HCEC 1CT (cell line): ENCODE data around the gene SGCD.

Source experiments
- DNase-seq: peaks from one replicate; pipeline ENCODE4 v3.0.0-alpha.2; 2017

SGCD gene

DNA sequence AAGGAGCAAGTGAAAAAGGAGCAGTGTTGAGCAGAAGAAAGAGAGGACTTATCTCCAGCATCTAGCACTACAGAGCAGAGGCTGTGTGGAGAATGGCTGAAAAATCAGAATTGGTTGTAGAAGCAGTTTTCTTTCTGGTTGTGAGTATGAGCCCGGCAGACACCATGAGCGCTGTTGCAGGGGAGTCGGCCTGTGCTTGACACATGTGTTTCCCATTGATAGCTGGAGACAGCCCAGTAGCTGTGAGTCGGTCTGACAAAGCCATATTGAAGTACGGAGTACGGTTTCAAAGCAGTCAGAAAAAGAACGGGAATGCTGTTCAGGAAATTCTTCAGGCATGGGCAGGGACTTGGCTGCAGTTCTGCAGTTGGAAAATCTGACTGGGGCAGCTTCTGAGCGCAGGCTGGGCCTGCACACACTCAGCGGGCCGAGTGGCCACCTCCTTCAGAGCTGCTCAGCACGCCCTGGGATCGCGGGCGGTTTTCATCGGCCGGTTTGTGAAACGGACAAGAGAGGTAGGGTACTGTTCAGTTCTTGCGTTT, at the start of gene SGCD:
TSS of gene SGCD (plus strand) at position 447 of the 542 bp plus-strand sequence.
- peak; percentile 85 for DNase-seq

DNA sequence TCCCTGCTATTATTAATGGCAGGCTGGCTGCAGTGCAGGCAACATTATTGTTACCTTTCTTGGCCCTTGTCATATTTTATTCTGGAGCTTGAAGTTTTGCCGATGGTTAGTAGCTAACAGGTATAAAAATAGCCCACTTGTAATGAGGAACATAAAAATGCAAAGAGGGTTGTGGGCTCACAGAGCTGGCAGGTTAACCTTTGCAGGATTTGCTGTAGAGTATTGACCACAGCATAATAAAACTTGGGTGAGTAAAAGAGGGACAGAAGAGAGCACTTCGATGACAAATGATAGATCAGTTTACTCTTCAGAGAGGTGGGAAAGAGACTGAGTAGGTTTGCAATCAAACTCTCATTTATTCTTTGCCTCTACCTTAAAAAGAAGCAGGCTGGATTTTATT, 49.7 kb upstream of the SGCD start:
- DNase-seq: no peak

DNA sequence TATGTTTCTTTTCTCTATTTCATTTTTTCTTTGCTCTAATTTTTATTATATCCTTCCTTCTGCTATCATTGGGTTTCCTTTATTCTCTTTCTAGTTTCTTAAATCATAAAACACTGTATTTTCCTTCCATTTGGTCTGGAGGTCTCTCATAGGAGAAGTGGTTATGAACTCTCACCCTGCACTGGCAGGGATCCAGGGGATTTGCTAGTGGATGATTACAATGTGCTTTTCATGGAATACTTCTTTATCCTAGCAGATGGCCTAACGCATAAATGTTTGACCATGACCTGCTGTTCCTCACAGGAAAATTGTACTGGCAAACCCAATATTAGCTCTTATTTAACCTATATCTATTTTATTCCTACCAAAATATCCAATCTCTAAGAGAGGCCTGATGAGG, 31.5 kb upstream of the SGCD start:
- no peak for DNase-seq

DNA sequence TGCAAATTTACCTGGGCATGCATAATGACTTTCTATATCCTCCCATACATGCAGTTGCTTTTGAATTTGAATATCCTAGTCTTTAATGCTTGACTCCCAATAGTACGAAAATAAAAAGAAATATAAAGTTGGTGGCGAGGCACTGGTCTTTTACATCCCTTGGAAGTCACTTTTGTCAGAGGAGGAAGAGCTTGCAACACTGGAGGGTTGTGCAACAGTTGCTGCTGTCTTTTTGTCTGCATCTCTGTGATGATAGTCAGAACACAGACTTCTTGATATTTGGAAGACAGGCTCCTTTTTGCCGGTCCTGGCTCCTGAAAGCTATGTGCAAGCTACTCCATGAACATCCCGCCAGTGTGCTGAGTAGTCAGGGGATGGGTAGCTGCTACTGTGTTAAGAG, 16.8 kb upstream of the SGCD start:
- no peak for DNase-seq

DNA sequence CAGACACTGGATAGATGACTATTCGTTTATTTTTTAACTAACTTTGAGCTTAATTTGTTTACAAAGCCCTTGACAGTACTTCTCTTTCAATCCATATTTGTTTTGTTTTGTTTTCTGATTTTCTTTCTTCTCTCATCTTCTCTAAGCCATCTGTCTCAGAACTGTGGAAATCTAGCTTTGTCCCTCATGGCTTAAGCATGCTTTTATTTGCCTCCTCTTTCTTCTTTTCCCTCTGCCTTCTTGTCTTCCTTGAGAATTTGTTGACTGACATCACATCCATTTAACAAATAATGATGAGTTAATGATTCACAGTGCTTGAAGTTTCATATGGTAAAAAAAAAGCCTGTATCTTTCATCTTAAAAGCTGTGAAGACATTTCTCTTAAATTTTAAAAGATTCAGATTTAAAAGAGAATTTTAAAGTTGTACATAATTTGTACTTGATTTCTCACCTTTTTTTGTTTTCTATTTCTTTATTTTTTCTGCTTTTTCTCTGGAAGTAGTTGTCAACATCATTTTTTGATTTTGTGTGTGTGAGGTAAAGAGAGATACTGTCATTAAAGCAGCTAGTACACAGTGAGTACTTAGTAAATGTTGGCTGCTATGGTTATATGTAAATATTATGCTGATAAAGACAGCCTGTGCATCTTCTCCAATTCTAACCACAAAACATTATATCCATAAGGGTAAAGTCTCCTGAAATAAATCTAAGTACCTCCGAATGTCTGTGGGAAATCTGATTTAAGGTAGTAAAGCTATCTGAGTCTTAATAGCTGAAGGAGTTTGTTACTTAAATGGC, 13.9 kb upstream of the SGCD start:
- no peak for DNase-seq

DNA sequence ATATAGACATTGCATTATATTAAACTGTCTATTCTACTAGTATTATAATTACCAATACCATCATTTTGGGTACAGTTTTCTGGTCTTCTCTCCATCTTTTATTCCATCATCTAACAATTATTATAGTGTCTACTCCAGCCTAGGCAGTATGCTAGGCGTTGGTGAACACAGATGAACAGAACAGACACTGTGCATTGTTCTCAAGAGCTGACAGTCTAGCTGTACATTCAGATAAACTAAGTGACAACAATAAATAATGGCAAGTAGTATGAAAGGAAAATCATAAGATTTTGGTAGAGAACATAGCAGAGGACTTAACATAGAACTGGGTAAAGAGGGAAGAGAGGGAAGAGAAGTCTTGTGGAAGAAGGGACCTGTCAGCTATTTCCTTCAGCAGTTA, 12.5 kb upstream of the SGCD start:
- DNase-seq: no peak

DNA sequence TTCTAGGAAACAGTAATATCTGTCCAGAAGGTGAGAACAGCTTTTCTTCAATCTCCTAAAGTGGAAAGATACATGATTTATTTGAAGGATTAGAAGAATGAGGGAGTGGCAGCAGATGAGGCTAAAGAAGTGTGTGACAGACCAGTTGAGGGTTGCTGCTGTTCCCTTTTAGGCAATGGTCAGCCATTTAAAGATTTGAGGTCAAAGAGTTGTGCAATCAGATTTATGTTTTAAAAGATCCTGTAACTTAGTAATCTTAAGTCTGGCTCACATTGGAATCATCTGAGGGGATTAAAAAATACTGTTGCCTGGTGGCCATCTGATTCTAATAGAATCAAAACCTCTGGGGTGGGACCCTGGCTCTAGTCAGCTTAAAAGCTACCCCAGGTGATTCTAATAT, 4.3 kb upstream of the SGCD start:
- peak; percentile 16 for DNase-seq

DNA sequence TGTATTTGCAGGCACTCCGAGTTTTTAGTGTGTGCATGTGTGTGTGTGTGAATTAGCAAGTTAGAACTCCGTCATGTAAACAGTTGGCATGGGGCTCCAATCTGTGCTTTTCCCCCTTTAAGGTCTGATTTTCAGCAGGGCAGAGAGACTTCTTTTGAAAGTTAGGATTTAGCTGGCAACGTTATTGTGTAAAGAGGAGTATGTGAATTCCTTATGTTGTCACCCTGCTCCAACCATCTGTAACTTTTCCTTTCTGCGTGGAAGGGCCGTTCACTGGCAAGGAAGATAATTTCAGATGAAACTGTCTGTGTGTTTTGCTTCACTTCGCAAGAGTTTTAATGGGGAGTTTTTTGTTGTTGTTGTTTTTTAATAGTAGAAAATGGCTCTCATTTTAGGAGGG, 332 bp downstream of the SGCD start:
- peak; percentile 26 for DNase-seq

DNA sequence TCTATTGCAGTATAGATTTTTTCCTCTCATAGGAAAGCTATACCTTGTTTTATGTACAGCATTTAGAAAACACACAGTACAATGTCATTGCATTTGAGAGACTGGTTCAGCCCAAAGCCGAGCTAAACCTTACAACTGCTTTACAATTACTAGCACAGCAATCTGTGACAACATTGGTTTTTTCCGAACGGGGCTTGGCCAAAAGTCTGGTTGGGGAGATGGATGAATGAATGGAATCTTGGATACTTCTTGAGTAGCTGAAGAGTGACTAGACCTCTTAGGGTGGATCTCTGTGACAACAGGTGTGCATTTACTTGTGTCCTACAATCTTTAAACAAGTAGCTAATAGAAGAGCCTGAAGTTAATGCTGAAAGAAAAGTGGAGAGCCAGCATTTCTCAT, 1.2 kb downstream of the SGCD start:
- DNase-seq: no peak

DNA sequence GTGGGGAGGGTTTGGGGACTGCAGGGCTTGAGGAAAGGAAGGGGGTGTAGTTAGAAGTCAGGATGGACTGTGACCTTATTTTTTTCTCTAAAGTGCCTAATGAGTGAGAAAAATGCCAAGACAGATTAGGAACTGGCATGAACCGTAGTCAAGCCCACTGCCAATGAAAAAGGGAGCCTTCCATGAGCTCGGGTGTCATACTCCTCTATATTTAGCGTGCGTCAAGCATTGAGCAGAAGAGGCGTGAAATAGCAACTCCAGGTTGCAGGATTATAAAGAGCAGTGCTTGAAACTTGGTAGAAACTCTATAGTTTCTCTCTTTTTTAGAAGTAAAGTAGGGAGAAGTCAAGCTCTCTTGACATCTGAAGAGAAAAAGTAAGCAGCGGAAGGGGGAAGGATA, 1.8 kb downstream of the SGCD start:
- no peak for DNase-seq

DNA sequence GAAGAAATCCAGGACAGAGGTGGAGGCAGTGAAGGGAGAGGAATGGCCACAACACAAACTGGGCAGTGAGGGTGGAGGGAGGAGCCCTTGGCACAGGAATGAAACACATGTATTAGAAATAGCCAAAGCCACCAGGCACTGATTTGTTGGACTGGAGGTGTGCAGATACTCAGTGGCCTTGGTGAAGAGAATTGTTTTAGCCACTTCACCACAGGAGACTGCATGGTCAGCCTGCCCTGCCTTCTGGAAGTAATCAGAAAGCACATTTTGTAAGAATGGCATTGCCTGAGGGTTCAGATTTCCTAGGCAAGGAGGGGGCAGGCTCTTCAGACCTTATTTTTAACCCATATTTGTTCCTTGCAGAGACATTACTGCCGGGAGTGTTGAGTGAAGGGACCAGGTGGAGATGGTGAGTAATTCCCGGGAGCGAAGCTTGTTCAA, 2.2 kb downstream of the SGCD start:
- DNase-seq: no peak

DNA sequence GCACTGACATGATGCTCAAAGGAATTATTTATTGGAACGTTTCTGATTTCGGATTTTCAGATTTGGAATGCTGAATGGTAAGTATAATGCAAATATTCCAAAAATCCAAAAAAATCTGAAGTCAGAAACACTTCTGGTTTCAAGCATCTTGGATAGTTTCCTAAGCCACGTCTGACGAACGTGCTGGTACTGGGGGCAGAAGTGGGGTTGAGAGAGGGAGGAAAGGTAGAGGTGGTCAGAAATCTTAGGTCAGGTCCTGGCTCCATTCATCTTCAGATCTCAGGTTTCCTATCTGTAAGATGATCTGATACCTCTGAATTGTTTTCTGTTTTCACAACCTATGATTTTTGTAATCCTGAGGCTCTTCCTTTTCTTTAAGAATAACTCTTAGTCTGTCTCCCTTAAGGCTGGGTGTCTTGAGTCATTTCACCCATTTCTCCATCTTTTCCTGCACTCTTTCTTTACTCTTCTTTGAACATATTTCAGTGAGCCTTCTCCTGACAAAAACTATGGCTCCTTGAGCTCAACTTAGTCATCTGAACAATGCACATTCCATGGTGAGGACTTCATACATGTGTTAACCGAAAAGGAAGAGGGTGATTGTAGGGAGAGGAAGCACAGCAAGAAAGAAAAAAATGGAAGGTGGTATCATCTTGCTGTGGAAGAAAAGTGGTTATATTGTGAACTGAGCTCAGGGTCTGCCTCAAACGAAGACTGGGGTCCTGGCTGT, 3.3 kb downstream of the SGCD start:
- DNase-seq: no peak

DNA sequence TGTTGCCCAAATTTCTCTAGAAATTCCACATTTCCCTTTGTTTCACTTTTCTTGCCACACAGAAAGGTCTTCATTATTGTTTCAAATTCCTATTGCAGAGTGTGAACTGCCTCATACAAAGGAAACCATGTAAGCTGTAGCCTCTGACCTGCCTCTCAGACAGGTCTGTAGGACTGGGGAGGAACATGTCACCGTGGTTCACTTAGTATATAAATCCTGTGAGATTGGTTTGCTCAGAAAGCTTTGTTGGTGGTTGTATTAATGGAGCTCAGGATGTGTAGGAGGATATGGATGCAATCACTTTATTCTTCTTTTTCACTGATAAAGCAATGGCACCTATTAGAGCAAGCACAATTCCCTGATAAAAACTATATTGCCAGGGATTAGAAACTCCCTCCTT, 4.2 kb downstream of the SGCD start:
- DNase-seq: no peak

DNA sequence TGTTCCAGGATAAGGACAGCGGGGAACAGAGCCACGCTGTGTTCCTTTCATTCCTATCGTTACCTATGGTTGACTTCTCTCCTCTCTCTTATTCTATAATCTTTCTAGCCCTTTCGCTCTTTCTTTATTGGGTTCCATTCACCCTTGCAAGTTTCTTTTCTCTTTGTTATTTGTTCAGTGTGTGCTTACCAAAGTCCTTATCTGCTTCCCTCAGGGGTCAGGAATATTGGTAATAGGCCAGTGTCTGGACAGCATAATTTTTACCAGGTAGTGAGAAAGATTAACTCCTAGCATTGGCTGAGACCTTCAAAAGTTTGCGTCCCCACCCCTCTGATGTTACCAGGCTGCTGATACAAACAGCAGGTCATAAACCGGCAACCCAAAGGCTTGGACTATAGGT, 4.9 kb downstream of the SGCD start:
- DNase-seq: no peak

DNA sequence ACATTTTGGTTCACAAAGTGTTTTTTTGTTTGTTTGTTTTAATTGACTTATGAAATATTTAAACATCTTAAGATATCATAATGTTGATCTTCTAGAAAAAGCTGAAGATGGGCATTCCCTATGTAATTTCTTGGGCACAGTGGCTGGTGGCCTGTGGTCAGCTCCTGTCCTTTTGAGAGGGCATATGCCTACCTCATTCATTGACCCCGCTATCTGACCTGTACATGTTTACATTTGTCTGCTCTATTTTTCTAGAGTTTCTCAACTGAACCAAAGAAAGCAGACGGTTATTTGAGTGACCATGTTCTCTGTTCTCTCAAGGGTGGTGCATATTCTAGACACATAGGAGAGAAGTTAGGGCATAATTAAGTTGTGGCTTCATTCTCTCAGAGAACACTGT, 5.3 kb downstream of the SGCD start:
- no peak for DNase-seq

DNA sequence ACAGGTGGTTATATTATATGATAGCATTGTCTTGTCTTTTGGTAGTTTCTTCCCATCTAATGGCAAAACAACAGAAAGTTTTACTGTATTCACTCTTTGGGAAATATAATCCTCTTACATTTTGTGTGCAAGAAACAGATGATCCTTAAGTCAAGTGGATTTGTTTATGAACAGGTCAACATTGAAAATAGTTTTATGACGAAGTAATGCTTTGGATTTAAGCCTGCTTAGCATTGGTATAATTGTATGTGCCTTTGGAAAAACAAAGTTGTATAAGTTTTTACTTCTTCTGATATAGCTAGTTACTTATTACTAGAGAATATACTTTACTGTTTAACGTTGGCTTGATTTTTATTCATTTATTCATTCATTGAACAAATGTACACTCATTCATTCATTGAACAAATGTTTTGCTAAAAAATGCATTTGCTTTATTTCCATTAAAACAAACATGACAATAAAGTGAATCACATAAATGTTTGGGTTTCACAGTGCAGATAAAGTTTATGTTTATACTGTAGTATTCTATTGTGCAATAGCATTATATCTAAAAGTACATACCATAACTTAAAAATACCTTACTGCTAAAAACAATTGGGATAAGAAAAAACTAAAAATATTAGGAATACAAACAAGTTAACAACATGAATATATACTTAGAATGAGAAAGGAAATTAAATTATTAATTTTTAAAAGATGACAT, 12.3 kb downstream of the SGCD start:
- DNase-seq: no peak

DNA sequence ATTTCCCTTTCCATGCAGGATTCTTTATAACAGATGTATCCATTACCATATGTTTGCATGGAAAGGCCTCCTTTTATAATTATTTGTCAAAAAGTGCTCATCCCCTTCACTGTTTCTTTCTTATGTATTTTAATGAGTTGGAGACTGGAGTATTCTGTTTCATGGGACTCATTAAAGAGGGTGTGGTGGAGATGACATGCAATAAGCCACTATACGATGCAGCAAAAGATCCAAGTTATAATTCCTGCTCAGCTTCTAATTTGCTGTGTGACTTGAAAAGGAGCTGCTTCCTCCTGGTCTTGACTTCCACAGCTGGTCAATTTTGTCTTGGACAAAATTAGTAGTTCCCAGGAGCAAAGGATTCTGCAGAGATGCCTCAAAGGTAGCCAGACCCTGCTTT, 13.9 kb downstream of the SGCD start:
- no peak for DNase-seq

DNA sequence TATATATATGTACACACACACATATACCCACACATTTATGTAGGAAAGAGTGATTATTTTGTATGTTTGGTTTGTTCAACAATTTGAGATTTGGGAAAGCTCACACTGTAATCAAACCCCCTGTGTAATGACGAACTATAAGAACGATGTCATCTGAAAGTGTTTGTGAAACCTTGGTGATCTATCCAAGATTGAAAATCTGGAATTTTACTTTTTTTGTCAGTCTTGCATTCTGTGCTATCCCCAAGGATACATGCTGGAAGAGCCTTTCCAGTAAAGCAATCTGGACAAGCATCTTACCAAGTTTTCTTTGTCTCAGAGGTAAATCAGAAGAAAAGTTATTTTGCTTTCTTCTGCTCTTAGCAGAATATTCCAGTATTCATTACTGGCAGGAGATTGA, 23.3 kb downstream of the SGCD start:
- no peak for DNase-seq

DNA sequence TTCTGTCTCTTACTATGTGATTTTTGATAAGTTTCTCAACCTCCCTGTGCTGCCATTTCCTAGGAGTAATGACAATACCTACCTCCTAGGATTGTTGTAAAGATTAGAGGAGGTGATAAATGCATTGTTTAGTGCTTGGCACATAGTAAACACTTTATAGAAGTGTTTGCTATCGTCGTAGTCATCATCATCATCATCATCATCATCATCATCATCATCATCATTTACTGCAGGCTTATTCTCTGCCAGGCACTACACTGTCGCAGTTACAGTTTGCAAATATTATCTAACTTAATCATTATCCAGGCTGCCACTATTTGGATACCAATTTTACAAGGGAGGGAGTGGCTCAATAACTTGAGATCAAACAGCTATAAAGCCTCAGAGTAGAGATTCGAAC, 24.5 kb downstream of the SGCD start:
- no peak for DNase-seq

DNA sequence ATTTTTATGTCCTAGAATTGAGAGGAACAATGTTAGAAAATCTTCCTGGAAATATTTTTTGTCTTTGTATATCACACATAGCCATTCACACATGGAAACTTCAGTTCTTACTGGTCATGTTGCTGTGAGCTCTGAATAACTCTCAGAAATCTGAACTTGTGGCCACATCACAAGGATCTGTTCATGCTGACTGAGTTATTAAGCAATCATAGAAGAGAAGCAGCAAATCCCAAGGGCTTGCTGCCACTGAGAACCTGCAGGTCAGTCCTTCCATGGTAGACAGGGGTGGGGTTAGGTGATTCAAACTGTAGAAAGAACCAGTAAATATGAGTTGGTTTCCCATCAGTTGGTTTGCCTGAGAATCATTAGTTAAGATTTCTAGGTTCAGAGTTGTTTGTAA, 27.6 kb downstream of the SGCD start:
- no peak for DNase-seq

DNA sequence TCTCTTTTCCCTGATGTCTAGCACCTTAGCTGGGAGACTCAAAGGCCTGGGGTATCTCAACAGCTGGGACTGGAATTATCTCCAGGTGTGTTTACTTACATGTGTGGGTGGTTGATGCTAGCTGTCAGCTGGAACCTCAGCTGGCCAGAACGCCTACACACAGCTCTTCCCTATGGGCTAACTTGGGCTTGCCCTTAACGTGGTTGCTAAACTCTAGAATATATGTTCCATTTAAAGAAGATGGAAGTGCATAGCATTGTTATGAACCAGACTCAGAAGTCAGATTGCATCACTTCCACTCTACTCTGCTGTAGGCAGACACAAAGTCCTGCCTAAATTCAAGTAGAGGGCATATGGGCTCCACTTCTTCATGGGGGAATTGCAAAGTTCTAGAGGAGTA, 29.3 kb downstream of the SGCD start:
- DNase-seq: peak; percentile 70

DNA sequence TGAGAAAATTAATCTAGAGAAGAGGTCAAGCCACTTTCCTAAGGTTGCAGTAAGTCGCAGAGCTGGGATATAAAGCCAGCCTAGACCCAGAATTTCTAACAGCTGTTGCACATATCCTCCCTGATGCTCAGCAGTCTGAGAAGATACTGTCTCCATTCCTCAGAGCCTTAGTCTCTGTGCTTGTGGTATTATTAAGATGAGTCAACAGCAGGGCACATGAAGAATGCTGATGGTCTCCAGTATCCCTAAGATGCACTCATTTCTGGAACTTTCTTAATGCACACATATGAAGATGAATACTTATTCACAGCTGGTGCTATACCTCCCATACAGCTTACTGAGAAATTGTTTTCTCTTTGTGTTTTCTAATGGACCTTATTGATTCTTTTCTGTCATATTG, 32.5 kb downstream of the SGCD start:
- peak; percentile 93 for DNase-seq

DNA sequence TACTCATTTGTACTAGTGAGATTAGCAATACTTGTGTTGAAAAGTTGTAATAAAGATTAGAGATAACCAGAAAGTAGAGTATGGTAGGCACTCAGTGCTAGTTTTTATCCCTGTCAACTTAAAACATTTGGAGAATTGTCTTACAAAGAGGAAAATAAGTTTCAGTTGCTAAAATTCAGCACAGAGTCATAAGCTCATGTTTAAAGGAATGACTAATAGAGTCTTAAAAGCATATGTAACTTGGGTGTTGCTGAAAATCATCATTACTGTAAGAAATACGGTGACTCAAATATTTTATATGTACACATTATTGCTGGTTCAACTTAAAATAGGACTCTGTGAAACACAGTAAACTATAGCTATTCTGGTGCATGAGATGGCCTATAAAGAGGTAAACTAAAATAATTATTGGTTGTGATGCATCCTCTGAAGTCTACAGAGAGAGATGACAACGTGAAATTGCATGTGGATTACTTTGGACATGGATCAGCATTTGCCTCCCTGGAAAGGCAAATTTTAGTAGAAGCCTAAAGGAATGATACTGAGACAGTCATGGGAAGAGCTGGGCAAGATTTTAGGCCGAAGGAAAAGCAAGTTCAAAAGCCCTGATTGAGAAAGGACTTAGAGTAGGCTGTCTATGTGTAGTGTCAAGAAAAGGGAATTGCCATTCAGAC, 34.6 kb downstream of the SGCD start:
- peak; percentile 77 for DNase-seq
